ENCODE data around the gene MYO9B. TPM values are rescaled to one million over a fixed set of nuclear protein-coding genes. Genes with fewer than 3 reads are reported as not detected.
"Not testable (repeated sequence)": the region's sequence is repeated elsewhere in the genome, so short reads cannot be mapped to it uniquely, and the experiment has no call there.

Gene MYO9B
- total RNA-seq, 1 donor from 2014 or later: 38.1 TPM

DNA sequence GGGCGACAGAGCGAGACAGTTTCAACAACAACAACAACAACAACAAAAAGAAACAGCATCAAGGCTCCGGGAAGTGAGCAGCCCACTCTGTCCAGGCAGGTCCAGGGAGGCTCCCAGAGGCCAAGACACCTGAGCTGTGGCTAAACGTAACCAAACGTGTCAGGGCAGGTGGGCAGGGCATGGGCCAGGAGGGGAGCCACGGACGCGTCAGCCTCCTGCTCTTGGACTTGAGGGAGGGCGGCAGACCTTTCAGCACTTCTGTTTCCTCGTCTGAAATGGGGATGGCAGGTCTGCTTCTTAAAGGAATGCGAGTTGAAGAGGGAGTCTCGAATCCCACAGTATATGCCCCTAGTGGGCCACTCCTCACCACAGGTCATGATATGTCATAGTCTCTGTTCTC lies 53.8 kb downstream of the MYO9B start:
- no peak for ATAC-seq
- intact Hi-C loops (cut with micrococcal nuclease): no loop called here
- no peak for DNase-seq

DNA sequence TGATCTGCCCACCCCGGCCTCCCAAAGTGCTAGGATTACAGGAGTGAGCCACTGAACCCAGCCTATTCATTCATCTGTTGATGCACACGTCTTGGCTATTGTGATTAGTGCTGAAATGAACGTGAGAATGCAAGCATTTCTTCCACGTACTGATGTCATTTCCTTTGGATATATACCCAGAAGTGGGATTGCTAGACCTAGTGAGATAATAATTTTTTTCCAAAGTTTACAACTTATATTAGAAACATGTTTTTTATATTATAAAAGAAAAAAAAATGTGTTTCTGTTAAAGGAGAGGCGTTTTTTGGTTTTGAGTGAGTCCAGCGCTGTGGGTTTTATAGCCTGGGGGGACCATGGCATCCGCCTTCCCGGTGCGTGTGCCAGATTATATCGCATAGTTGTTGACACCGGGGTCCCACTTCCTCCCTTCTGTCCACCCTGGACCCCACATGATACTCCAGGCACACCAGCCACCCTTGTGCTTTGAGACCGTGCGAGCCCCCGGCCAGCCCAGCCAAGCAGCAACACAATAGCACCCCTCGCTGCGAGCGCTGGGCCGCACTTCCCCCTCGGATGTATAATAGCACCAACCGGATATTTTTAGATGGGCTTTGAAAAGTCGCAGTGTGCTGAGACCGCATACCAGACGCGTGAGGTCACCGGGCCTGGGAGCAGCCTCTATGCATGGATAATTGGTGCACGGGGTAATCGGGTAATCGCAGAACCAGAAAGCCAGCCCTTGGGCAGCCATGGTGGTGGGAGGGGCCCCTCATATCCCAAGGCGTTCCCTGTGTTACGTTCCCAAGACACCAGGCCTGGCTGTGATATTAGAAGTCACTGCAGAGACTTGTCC lies 59.6 kb downstream of the MYO9B start:
- intact Hi-C loops (cut with micrococcal nuclease): no loop called here
- ATAC-seq: peak; percentile 91
- peak; percentile 96 for DNase-seq

DNA sequence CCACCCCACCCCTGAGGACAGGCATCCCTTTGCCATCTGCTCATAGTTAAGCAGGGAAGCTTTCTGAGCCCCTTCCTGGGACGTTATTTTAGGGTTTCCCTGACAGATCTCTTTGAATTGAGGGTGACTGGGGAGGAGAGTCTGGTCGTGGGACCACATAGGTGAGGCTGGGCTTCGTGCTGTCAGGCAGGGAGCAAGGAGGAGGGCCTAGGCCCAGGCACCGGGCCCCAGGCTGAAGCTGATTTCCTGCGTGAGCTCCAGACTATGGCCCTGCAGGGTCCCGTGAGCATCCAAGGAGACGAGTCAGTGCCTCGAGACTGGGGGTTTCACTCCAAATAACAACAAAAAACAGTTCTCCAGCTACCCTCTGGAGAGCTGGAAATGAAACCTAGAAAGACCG lies 60.4 kb downstream of the MYO9B start:
- DNase-seq: no peak
- intact Hi-C loops (cut with micrococcal nuclease): no loop called here
- peak; percentile 5 for ATAC-seq

DNA sequence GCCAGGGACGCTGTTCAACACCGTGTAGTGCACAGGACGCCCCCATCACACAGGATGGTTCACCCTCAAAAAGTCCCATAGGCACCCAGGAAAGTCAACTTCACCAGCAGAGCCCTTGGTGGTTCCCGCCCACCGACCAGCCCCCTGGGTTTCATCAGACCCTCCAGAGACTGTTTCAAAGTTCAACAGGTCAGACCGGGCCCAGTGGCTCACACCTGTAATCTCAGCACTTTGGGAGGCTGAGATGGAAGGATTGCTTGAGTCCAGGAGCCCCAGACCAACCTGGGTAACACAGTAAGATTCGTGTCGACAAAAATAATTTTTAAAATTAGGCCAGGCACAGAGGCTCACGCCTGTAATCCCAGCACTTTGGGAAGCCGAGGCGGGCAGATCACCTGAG lies 61.0 kb downstream of the MYO9B start:
- intact Hi-C loops (cut with micrococcal nuclease): no loop called here
- DNase-seq: no peak
- ATAC-seq: no peak

DNA sequence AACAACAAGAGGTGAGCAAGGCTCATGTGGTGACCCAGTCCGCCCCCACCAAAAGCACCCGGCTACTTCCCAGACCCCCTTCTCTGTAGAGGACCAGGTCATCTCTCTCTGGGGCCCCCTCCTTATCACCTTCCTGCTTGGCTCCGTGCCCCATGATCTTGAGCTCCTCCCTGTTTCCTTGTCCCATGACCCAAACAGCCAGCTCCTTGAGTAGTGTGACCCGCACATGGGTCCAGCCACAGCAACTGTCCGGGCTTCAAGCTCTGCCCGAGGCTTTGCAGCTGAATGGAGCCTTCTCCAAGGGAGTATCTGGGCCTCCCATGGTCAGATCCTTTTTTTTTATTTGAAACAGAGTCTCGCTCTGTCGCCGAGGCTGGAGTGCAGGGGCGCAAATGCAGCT lies 61.8 kb downstream of the MYO9B start:
- ATAC-seq: no peak
- DNase-seq: no peak
- intact Hi-C loops (cut with micrococcal nuclease): no loop called here

DNA sequence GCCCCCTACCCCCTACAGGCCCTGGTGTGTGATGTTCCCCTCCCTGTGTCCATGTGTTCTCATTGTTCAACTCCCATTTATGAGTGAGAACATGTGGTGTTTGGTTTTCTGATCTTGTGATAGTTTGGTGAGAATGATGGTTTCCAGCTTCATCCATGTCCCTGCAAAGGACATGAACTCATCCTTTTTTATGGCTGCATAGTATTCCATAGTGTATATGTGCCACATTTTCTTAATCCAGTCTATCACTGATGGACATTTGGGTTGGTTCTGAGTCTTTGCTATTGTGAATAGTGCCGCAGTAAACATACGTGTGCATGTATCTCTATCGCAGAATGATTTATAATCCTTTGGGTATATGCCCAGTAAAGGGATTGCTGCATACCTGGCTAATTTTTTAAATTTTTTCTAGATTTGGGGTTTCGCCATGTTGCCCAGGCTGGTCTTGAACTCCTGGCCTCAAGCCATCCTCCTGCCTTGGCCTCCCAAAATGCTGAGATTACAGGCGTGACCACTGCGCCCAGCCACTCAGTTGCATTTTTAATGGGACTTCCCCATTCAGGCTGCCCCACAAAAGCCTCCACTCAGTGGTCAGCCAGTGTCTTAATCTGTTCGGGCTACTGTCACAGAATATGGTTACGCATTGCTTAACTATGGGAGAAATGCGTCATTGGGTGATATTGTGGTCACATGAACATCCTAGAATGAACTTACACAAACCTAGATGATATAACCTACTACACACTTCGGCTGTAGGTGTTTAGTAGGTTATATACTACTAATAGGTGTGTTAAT lies 62.7 kb downstream of the MYO9B start:
- ATAC-seq; DNase-seq; intact Hi-C loops (cut with micrococcal nuclease): not testable (repeated sequence)

DNA sequence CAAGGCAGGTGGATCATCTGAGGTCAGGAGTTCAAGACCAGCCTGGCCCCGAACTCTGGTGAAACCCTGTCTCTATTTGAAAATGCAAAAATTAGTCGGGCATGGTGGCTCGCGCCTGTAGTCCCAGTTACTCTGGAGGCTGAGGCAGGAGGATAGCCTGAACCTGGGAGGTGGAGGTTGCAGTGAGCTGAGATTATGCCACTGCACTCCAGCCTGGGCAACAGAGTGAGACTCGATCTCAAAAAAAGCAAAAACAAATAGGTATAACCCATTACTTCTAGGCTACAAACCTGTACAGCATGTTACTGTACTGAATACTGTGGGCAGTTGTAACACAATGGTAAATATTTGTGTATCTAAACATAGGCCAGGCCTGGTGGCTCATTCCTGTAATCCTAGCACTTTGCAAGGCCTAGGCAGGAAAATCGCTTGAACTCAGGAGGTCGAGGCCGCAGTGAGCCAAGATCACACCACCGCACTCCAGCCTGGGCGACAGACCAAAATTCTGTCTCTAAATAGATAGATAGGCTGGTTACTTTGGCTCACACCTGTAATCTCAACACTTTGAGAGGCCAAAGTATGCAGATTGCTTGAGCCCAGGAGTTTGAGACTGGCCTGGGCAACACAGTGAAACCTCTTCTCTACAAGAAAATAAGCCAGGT lies 63.5 kb downstream of the MYO9B start:
- DNase-seq (peak; percentile 80), ATAC-seq (peak; percentile 73)
- intact Hi-C loops (cut with micrococcal nuclease): no loop called here

DNA sequence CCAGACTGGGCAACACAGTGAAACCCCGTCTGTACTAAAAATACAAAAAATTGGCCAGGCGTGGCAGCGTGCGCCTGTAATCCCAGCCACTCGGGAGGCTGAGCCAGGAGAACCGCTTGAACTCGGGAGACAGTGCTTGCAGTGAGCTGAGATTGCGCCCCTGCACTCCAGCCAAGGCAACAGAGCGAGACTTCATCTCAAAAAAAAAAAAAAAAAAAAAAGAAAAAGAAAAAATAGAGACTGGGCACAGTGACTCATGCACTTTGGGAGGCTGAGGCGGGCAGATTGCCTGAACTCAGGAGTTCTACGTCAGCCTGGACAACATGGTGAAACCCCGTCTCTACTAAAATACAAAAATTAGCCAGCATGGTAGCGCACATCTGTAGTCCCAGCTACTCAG lies 69.2 kb downstream of the MYO9B start:
- peak; percentile 37 for ATAC-seq
- DNase-seq; intact Hi-C loops (cut with micrococcal nuclease): not testable (repeated sequence)

DNA sequence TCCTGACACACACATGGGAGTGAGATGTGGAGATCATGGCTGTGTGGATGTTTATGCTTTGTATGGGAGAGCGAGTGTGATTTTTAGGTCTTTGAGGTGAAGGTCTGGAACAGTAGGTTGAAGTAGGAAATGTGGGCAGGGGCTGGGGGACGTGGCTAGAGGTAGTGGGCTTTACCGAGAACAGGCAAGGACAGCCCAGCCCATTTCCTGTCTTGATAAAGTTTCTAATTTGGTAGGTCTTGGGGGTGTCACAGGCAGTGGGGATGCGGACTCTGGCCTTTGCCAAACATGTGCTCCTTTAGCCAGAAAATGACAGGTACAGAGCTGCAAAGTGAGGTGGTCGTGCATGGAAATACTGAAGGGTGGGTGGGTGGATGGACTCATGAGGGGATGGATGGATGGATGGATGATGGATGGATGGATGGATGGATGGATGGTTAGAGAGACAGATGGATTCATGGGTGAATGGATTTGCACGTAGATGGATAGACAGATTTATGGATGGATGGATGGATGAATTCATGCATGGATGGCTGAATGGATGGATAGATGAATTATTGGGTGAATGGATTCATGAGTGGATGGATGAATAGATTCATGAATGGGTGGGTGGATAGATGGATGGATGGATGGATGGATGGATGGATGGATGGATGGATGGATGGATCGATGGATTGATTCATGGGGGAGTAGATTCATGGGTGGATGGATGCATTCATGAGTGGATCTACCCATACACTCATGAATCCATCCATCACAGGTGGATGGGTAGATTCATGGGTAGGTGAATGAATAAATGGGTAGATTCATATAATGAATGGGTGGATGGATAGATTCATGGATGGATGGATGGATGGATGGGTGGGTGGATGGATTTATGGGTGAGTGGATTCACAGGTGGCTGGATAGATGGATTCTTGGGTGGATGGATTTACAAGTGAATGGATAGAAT lies 70.2 kb downstream of the MYO9B start:
- DNase-seq: no peak

DNA sequence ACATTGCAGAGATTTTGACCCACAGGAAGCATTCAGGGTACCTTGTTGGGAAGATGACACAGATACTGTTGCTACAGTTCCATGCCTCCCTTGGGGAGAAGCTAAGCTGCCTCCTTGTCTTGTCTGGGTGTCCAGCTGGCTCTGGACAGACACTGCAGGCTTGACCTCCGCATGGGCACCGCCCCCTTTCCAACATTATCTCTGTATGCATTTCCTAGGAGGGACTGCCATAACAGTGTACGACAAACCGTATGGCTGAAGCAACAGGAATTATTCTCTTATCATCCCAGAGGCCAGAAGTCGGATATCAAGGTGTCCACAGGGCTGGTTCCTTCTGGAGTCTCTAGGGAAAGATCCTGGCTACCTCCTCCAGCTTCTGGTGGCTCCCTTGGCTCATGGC lies 72.6 kb downstream of the MYO9B start:
- intact Hi-C loops (cut with micrococcal nuclease): no loop called here
- DNase-seq (no peak), ATAC-seq (no peak)

More for the DNA sequence above, 70.2 kb downstream of the MYO9B start:
- ATAC-seq: no peak
- intact Hi-C loops (cut with micrococcal nuclease): no loop called here

DNA sequence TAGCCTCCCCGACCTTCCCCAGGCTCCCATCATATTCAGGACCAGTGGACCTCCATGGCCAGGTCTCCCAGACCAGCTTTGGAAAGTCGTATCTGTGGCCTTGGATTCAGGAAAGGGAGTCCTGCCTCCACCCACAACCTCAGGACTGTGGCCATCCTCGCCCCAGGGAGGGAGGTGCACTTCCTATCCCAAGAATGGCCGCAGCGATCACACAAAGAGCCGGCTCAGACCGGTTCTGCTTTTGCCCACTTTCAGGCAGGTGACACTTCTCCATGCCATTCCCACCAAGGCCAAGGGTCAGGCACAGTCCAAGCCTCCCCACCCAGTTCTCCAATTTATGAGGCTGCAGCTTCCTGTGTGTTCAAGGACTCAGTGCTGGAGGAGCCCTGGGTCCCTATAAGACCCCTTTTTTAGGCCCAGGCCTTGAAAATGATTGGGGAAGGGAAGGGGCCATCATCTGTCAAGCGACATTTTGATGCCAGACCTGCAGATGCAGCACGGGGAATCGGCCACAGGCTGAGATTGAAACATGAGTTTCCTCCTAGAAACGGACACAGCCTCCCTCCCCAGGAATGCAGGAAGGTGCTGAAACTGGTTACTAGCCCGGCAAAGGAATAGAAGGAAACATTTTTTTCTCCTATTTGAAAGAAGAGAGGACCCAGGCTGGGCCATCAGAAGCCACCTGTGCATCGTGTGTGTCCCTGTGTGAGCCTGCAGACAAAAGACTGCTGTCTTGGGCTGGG lies 74.0 kb downstream of the MYO9B start:
- intact Hi-C loops (cut with micrococcal nuclease): no loop called here
- DNase-seq: no peak
- peak; percentile 28 for ATAC-seq

DNA sequence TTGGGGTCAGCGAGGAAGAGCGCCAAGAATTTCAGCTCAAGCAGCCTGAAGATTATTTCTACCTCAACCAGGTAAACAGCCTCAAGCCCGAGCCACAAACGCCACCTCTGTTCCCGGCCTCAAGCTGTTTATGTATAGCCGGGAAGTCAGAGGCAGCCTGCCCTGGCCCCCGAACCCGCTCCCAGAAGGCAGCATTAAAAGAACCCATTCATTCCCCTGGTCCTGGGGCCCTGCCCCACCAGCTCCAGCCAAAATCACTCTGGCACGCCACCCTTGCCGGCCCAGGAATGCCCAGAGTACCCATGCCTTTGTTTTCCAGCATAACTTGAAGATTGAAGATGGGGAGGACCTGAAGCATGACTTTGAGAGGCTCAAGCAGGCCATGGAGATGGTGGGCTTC lies 78.4 kb downstream of the MYO9B start:
- intact Hi-C loops (cut with micrococcal nuclease): no loop called here
- no peak for DNase-seq
- ATAC-seq: no peak

DNA sequence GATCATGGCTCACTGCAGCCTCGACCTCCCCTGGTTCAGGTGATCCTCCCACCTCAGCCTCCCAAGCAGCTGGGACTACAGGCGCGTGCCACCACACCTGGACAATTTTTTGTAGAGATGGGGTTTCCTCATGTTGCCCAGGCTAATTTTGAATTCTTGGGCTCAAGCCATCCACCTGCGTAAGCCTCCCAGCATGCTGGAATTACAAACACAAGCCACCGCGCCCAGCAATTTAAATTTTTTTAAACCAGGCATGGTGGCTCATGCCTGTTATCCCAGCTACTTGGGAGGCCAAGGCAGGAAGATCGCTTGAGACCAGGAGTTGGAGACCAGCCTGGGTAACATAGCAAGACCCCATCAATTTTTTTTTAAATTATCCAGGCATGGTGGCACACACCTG lies 79.7 kb downstream of the MYO9B start:
- DNase-seq (no peak), ATAC-seq (no peak)
- intact Hi-C loops (cut with micrococcal nuclease): no loop called here

DNA sequence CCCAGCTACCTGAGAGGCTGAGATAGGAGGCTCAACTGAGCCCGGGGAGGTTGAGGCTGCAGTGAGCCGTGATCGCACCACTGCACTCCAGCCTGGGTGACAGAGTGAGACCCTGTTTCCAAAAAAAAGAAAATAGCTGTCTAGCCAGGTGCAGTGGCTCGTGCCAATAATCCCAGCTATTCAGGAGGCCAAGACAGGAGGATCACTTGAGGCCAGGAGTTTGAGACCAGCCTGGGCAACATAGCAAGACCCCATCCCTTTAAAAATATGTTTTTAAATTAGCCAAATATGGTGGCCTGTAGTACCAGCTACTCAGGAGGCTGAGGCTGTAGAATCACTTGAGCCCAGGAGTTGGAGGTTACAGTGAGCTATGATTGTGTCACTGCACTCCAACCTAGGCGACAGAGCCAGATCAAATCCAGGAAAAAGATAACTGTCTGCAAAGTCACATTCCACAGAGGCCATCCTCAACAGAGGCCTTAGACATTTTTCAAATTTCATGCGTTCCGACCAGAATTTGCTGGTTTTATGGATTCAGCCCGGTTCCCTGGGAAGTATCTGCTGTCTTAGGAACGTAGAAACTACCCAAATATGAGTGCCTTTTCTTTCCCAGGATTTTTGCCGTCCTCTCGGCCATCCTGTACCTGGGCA lies 80.8 kb downstream of the MYO9B start:
- ATAC-seq (no peak), DNase-seq (no peak)
- intact Hi-C loops (cut with micrococcal nuclease): no loop called here

DNA sequence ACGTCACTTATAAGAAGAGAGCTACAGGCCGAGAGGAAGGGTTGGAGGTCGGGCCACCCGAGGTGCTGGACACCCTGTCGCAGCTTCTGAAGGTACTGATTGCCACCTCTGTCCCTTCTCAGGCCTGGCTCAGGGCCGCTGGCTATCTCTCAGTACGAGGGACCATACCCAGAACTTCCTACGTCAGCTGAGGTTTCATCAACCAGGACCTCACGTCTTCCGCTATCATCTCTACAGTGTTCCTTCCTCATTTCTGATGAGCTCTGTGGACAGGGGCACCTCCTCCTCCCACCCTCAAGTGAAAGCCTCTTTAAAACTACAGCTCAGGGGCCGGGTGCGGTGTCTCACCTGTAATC lies 81.3 kb downstream of the MYO9B start:
- intact Hi-C loops (cut with micrococcal nuclease): no loop called here
- ATAC-seq (no peak), DNase-seq (no peak)

DNA sequence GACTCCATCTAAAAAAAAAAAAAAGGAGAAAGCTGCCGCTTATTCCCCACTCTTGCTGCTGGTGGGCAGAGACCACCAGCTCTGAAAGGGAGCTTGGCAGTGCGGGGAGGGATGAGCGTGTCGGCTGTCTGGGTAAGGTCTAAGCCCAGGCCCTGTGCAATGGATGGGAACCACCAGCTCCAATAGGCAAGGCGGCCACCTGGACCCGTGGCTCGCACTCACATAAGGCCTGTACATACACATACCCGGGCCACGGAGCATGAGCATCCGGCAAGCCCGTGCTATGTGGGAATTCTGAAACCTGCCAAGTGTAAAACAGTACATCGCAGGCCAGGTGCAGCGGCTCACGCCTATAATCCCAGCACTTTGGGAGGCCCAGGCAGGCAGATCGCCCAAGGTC lies 83.0 kb downstream of the MYO9B start:
- intact Hi-C loops (cut with micrococcal nuclease): no loop called here
- ATAC-seq (no peak), DNase-seq (no peak)

DNA sequence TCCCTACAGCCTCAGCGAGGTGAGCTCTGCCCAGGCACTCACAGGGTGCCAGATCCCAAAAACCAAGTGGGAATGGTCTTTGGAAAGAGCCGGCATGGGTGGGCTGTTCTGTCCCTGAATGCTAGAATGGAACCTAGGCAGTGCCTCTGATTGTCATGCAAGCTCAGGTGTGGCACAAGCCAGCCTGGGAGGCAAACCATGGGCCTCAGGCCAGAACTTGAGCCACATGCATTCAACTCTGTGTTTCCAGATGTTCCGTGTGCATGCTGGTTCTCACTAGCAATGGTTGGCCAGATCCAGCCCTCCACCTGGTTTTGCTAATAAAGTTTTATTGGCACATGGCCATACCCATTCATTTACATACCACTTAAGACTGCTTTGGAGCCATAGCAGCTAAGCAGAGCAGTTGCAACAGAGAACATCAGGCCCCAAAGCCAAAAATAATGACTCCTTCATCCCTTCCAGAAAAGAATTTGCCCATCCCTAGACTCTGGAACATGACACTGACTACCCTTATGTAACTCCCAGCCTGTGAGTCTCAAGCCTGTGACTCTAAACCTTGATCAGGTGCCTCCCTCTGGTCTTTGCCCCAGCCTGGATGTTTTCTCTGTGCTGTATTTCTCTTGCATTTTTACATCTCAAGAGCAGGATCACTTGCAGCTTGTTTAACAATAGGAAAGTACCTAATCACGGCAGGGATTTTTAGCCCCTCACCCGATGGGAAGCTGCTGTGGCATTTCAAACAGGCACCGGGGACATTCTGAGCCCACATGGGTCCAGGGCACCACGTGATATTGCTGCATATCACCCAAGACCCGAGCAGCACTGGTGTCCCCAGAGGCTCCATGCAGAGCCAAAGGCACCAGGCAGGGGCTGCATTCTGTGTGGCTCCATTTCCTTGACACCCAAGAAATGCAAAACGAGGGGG lies 84.2 kb downstream of the MYO9B start:
- intact Hi-C loops (cut with micrococcal nuclease): no loop called here
- DNase-seq: no peak
- no peak for ATAC-seq
